AG10803 (cell line): ENCODE measurements around the gene DNAI2.

Experiments
- DNase-seq: peaks from one replicate; pipeline ENCODE4 v3.0.0; 2010; ENCODE audit warnings: low read depth
- H3K4me3 ChIP-seq: 2 replicates; pipeline ENCODE4 v1.5.1; 2011; ENCODE audit warnings: mild to moderate bottlenecking, low read length, control low read depth
- CTCF ChIP-seq: conservative IDR thresholded peaks from 2 replicates; pipeline ENCODE4 v1.5.1; 2011; ENCODE audit warnings: mild to moderate bottlenecking, low read length, control low read depth, inconsistent platforms

Gene DNAI2

GRCh38 chr17:74282587-74283370 lies 8.7 kb downstream of the DNAI2 start:
- DNase-seq, result no peak
- no peak overlapping the region for H3K4me3 ChIP-seq
- TF ChIP-seq CTCF, result no peak

GRCh38 chr17:74283371-74283673 lies 9.3 kb downstream of the DNAI2 start:
- H3K4me3 ChIP-seq, result no peak overlapping the region
- DNase-seq, result no peak
- TF ChIP-seq CTCF, result no peak

- no peak overlapping the region for H3K4me3 ChIP-seq
- no peak for TF ChIP-seq CTCF
- no peak for DNase-seq
Observed at GRCh38 chr17:74287031-74287602, 13.1 kb downstream of the DNAI2 start.

GRCh38 chr17:74288785-74289184 lies 14.8 kb downstream of the DNAI2 start:
- H3K4me3 ChIP-seq, result no peak overlapping the region
- no peak for DNase-seq
- TF ChIP-seq CTCF, result no peak

GRCh38 chr17:74289688-74290087 lies 15.7 kb downstream of the DNAI2 start:
- H3K4me3 ChIP-seq, result no peak overlapping the region
- no peak for TF ChIP-seq CTCF

GRCh38 chr17:74290340-74290739 lies 16.3 kb downstream of the DNAI2 start:
- DNase-seq, result no peak
- TF ChIP-seq CTCF, result no peak

More at GRCh38 chr17:74289688-74290087, 15.7 kb downstream of the DNAI2 start:
- DNase-seq, result no peak

GRCh38 chr17:74292495-74292894 lies 18.5 kb downstream of the DNAI2 start:
- TF ChIP-seq CTCF, result no peak
- no peak overlapping the region for H3K4me3 ChIP-seq
- DNase-seq, result no peak

More at GRCh38 chr17:74290340-74290739, 16.3 kb downstream of the DNAI2 start:
- no peak overlapping the region for H3K4me3 ChIP-seq
